Measurements from ENCODE around the gene PSMD9. TPM values are rescaled to one million over a fixed set of nuclear protein-coding genes. Genes with fewer than 3 reads are reported as not detected.
A peak's percentile ranks its signal among the peaks of the same experiment; 100 is the strongest.
"Not testable (repeated sequence)": the region's sequence is repeated elsewhere in the genome, so short reads cannot be mapped to it uniquely, and the experiment has no call there.

PSMD9 gene
- total RNA-seq, 1 donor from 2014 or later = 36.6 TPM

- H3K27ac ChIP-seq = peak within 1 kb of the TSS; percentile 78
- peaks cover 9% of the 10 kb centered on the region for H3K4me1 ChIP-seq
- H3K9me3 ChIP-seq = no peaks in the 10 kb centered on the region
- no peaks in the 10 kb centered on the region for H3K27me3 ChIP-seq (ENCODE audit: low read depth)
- no peaks in the 10 kb centered on the region for H3K36me3 ChIP-seq
- intact Hi-C loops (cut with DNase I) = no loop called here
- ATAC-seq (peak; percentile 68 to 78), DNase-seq (no peak)
- TF ChIP-seq CTCF (IDR thresholded peaks at IDR 0.05) = no peak
- no peak within 1 kb of the TSS for H3K4me3 ChIP-seq
Measured at GRCh38 chr12:121858662-121859572, 29.7 kb upstream of the PSMD9 start, which contains the start of gene HPD. Gene HPD, minus strand, starts transcription at chr12:121858859. Its CDS starts 36 bp downstream, at chr12:121858823.

GRCh38 chr12:121860257-121860656 lies 28.3 kb upstream of the PSMD9 start:
- Histone ChIP-seq H3K27me3 (ENCODE audit: low read depth) (no peaks in the 10 kb centered on the region), H3K9me3 (no peaks in the 10 kb centered on the region), H3K4me1 (peaks cover 9% of the 10 kb centered on the region), H3K4me3 (no peak overlapping the region), H3K27ac (peak overlapping the region; percentile 78), H3K36me3 (no peaks in the 10 kb centered on the region)
- no peak for TF ChIP-seq CTCF (IDR thresholded peaks at IDR 0.05)
- ATAC-seq (peak in 1 of 2 donors; percentile 5), DNase-seq (no peak)
- intact Hi-C loops (cut with DNase I) = no loop called here

GRCh38 chr12:121860699-121861098 lies 27.9 kb upstream of the PSMD9 start:
- intact Hi-C loops (cut with DNase I); H3K27ac ChIP-seq; H3K4me3 ChIP-seq; ATAC-seq; DNase-seq; H3K4me1 ChIP-seq; H3K36me3 ChIP-seq; H3K9me3 ChIP-seq; H3K27me3 ChIP-seq (ENCODE audit: low read depth): not testable (repeated sequence)

GRCh38 chr12:121861636-121862254 lies 26.8 kb upstream of the PSMD9 start:
- DNase-seq (no peak), ATAC-seq (no peak)
- Histone ChIP-seq H3K4me3 (no peak overlapping the region), H3K9me3 (no peaks in the 10 kb centered on the region), H3K27ac (no peak overlapping the region), H3K27me3 (ENCODE audit: low read depth) (no peaks in the 10 kb centered on the region), H3K36me3 (no peaks in the 10 kb centered on the region), H3K4me1 (peaks cover 9% of the 10 kb centered on the region)
- intact Hi-C loops (cut with DNase I) = no loop called here
- TF ChIP-seq CTCF (IDR thresholded peaks at IDR 0.05) = no peak

GRCh38 chr12:121866331-121866730 lies 22.3 kb upstream of the PSMD9 start:
- H3K4me1 ChIP-seq = no peaks in the 10 kb centered on the region
- H3K4me3 ChIP-seq = no peak overlapping the region
- no peak for TF ChIP-seq CTCF (IDR thresholded peaks at IDR 0.05)
- H3K9me3 ChIP-seq = no peaks in the 10 kb centered on the region
- DNase-seq (no peak), ATAC-seq (no peak)
- no peaks in the 10 kb centered on the region for H3K27me3 ChIP-seq (ENCODE audit: low read depth)
- no peak overlapping the region for H3K27ac ChIP-seq
- H3K36me3 ChIP-seq = no peaks in the 10 kb centered on the region
- intact Hi-C loops (cut with DNase I) = no loop called here

GRCh38 chr12:121869229-121869628 lies 19.4 kb upstream of the PSMD9 start:
- H3K27me3 ChIP-seq (ENCODE audit: low read depth); ATAC-seq; H3K9me3 ChIP-seq; intact Hi-C loops (cut with DNase I); H3K4me1 ChIP-seq; DNase-seq; H3K27ac ChIP-seq; H3K4me3 ChIP-seq; H3K36me3 ChIP-seq: not testable (repeated sequence)
